ENCODE measurements around the gene RAN.

- TF ChIP-seq, protein P1, sequence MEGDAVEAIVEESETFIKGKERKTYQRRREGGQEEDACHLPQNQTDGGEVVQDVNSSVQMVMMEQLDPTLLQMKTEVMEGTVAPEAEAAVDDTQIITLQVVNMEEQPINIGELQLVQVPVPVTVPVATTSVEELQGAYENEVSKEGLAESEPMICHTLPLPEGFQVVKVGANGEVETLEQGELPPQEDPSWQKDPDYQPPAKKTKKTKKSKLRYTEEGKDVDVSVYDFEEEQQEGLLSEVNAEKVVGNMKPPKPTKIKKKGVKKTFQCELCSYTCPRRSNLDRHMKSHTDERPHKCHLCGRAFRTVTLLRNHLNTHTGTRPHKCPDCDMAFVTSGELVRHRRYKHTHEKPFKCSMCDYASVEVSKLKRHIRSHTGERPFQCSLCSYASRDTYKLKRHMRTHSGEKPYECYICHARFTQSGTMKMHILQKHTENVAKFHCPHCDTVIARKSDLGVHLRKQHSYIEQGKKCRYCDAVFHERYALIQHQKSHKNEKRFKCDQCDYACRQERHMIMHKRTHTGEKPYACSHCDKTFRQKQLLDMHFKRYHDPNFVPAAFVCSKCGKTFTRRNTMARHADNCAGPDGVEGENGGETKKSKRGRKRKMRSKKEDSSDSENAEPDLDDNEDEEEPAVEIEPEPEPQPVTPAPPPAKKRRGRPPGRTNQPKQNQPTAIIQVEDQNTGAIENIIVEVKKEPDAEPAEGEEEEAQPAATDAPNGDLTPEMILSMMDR (conservative IDR thresholded peaks at IDR 0.05): no peak
- no peak for TF ChIP-seq EZH2 (IDR thresholded peaks at IDR 0.05; ENCODE audit: low read depth)
These were observed 40.6 kb upstream of the RAN start for GRCh38 chr12:130831246-130831645.
